ENCODE results near the gene RAPGEF4. TPM values are rescaled to one million over a fixed set of nuclear protein-coding genes. Genes with fewer than 3 reads are reported as not detected.

Gene RAPGEF4
- total and polyA plus RNA-seq, 3 experiments from 2014 or later, result not detected

GRCh38 chr2:172770887-172771286, 35.2 kb downstream of the RAPGEF4 start:
- no peaks in the 10 kb centered on the region for H3K4me1 Mint-ChIP-seq

GRCh38 chr2:172772633-172773032, 37.0 kb downstream of the RAPGEF4 start:
- Histone ChIP-seq H3K4me3 (ENCODE audit: low read length) (no peak overlapping the region), H3K4me1 (ENCODE audit: insufficient read depth, low read length) (no peaks in the 10 kb centered on the region), H3K36me3 (ENCODE audit: insufficient read depth, low read length) (no peaks in the 10 kb centered on the region), H3K27ac (ENCODE audit: low read depth, low read length) (no peak overlapping the region), H3K27me3 (ENCODE audit: insufficient read depth, low read length, poor library complexity, severe bottlenecking) (no peaks in the 10 kb centered on the region), H3K9me3 (ENCODE audit: low read length) (no peaks in the 10 kb centered on the region)
- ChIA-PET CTCF (no interaction called here), POLR2A (no interaction called here)
- Mint-ChIP-seq H3K27me3 (peaks cover 3 to 8% of the 10 kb centered on the region in 2 donors), H3K27ac (no peak overlapping the region), H3K36me3 (no peaks in the 10 kb centered on the region), H3K9me3 (no peaks in the 10 kb centered on the region), H3K4me1 (no peaks in the 10 kb centered on the region), H3K4me3 (no peak overlapping the region)
- no peak for DNase-seq

More at GRCh38 chr2:172770887-172771286, 35.2 kb downstream of the RAPGEF4 start:
- ChIA-PET CTCF (no interaction called here), POLR2A (no interaction called here)
- H3K27ac Mint-ChIP-seq, result no peak overlapping the region
- peaks cover 4 to 5% of the 10 kb centered on the region in 2 donors for H3K27me3 Mint-ChIP-seq
- no peaks in the 10 kb centered on the region for H3K9me3 Mint-ChIP-seq
- DNase-seq, result no peak
- Histone ChIP-seq H3K4me3 (ENCODE audit: low read length) (no peak overlapping the region), H3K27me3 (ENCODE audit: insufficient read depth, low read length, poor library complexity, severe bottlenecking) (no peaks in the 10 kb centered on the region), H3K27ac (ENCODE audit: low read depth, low read length) (no peak overlapping the region), H3K36me3 (ENCODE audit: insufficient read depth, low read length) (no peaks in the 10 kb centered on the region), H3K9me3 (ENCODE audit: low read length) (no peaks in the 10 kb centered on the region), H3K4me1 (ENCODE audit: insufficient read depth, low read length) (no peaks in the 10 kb centered on the region)
- H3K36me3 Mint-ChIP-seq, result no peaks in the 10 kb centered on the region
- no peak overlapping the region for H3K4me3 Mint-ChIP-seq

- no peaks in the 10 kb centered on the region for H3K27me3 ChIP-seq (ENCODE audit: insufficient read depth, low read length, poor library complexity, severe bottlenecking)
- H3K36me3 Mint-ChIP-seq, result no peaks in the 10 kb centered on the region
Observed at GRCh38 chr2:172774302-172774701, 38.7 kb downstream of the RAPGEF4 start.

GRCh38 chr2:172775319-172775718, 39.7 kb downstream of the RAPGEF4 start:
- Histone ChIP-seq H3K4me3 (ENCODE audit: low read length) (no peak overlapping the region), H3K27ac (ENCODE audit: low read depth, low read length) (no peak overlapping the region), H3K36me3 (ENCODE audit: insufficient read depth, low read length) (no peaks in the 10 kb centered on the region), H3K4me1 (ENCODE audit: insufficient read depth, low read length) (no peaks in the 10 kb centered on the region), H3K27me3 (ENCODE audit: insufficient read depth, low read length, poor library complexity, severe bottlenecking) (no peaks in the 10 kb centered on the region), H3K9me3 (ENCODE audit: low read length) (no peaks in the 10 kb centered on the region)
- ChIA-PET CTCF (no interaction called here), POLR2A (no interaction called here)
- Mint-ChIP-seq H3K4me1 (no peaks in the 10 kb centered on the region), H3K36me3 (no peaks in the 10 kb centered on the region), H3K27ac (no peak overlapping the region), H3K27me3 (peaks cover 6 to 21% of the 10 kb centered on the region in 2 donors), H3K9me3 (no peaks in the 10 kb centered on the region), H3K4me3 (no peak overlapping the region)
- no peak for DNase-seq

More at GRCh38 chr2:172774302-172774701, 38.7 kb downstream of the RAPGEF4 start:
- Histone ChIP-seq H3K27ac (ENCODE audit: low read depth, low read length) (no peak overlapping the region), H3K4me1 (ENCODE audit: insufficient read depth, low read length) (no peaks in the 10 kb centered on the region), H3K4me3 (ENCODE audit: low read length) (no peak overlapping the region), H3K36me3 (ENCODE audit: insufficient read depth, low read length) (no peaks in the 10 kb centered on the region), H3K9me3 (ENCODE audit: low read length) (no peaks in the 10 kb centered on the region)
- no peak overlapping the region for H3K27ac Mint-ChIP-seq
- no peaks in the 10 kb centered on the region for H3K9me3 Mint-ChIP-seq
- peaks cover 5 to 11% of the 10 kb centered on the region in 2 donors for H3K27me3 Mint-ChIP-seq
- no peak for DNase-seq
- CTCF ChIA-PET, result no interaction called here
- POLR2A ChIA-PET, result no interaction called here
- no peak overlapping the region for H3K4me3 Mint-ChIP-seq
- H3K4me1 Mint-ChIP-seq, result no peaks in the 10 kb centered on the region

GRCh38 chr2:172777431-172777830, 41.8 kb downstream of the RAPGEF4 start:
- no peak overlapping the region for H3K4me3 ChIP-seq (ENCODE audit: low read length)
- CTCF ChIA-PET, result no interaction called here
- POLR2A ChIA-PET, result no interaction called here

GRCh38 chr2:172782506-172783164, 47.0 kb downstream of the RAPGEF4 start:
- Mint-ChIP-seq H3K27me3 (peaks cover 9 to 45% of the 10 kb centered on the region in 2 donors), H3K9me3 (no peaks in the 10 kb centered on the region), H3K27ac (peak overlapping the region in 1 of 8 donors; percentile 19), H3K36me3 (no peaks in the 10 kb centered on the region), H3K4me3 (no peak overlapping the region), H3K4me1 (no peaks in the 10 kb centered on the region)
- ChIA-PET POLR2A (no interaction called here), CTCF (no interaction called here)
- DNase-seq, result no peak
- no peaks in the 10 kb centered on the region for H3K9me3 ChIP-seq (ENCODE audit: low read length)
- no peaks in the 10 kb centered on the region for H3K4me1 ChIP-seq (ENCODE audit: insufficient read depth, low read length)
- H3K27me3 ChIP-seq (ENCODE audit: insufficient read depth, low read length, poor library complexity, severe bottlenecking), result no peaks in the 10 kb centered on the region
- no peaks in the 10 kb centered on the region for H3K36me3 ChIP-seq (ENCODE audit: insufficient read depth, low read length)
- H3K4me3 ChIP-seq (ENCODE audit: low read length), result no peak overlapping the region
- no peak overlapping the region for H3K27ac ChIP-seq (ENCODE audit: low read depth, low read length)

More at GRCh38 chr2:172777431-172777830, 41.8 kb downstream of the RAPGEF4 start:
- Mint-ChIP-seq H3K9me3 (no peaks in the 10 kb centered on the region), H3K4me3 (no peak overlapping the region), H3K27ac (no peak overlapping the region), H3K4me1 (no peaks in the 10 kb centered on the region), H3K36me3 (no peaks in the 10 kb centered on the region), H3K27me3 (peaks cover 6 to 28% of the 10 kb centered on the region in 2 donors)
- no peaks in the 10 kb centered on the region for H3K4me1 ChIP-seq (ENCODE audit: insufficient read depth, low read length)
- H3K9me3 ChIP-seq (ENCODE audit: low read length), result no peaks in the 10 kb centered on the region
- no peaks in the 10 kb centered on the region for H3K36me3 ChIP-seq (ENCODE audit: insufficient read depth, low read length)
- no peak overlapping the region for H3K27ac ChIP-seq (ENCODE audit: low read depth, low read length)
- no peaks in the 10 kb centered on the region for H3K27me3 ChIP-seq (ENCODE audit: insufficient read depth, low read length, poor library complexity, severe bottlenecking)
- no peak for DNase-seq

- Mint-ChIP-seq H3K4me1 (no peaks in the 10 kb centered on the region), H3K4me3 (no peak overlapping the region), H3K9me3 (no peaks in the 10 kb centered on the region), H3K27ac (no peak overlapping the region), H3K27me3 (peaks cover 9 to 45% of the 10 kb centered on the region in 2 donors), H3K36me3 (no peaks in the 10 kb centered on the region)
- Histone ChIP-seq H3K9me3 (ENCODE audit: low read length) (no peaks in the 10 kb centered on the region), H3K36me3 (ENCODE audit: insufficient read depth, low read length) (no peaks in the 10 kb centered on the region), H3K4me3 (ENCODE audit: low read length) (no peak overlapping the region), H3K4me1 (ENCODE audit: insufficient read depth, low read length) (no peaks in the 10 kb centered on the region), H3K27ac (ENCODE audit: low read depth, low read length) (no peak overlapping the region), H3K27me3 (ENCODE audit: insufficient read depth, low read length, poor library complexity, severe bottlenecking) (no peaks in the 10 kb centered on the region)
- CTCF ChIA-PET, result no interaction called here
- no peak for DNase-seq
- POLR2A ChIA-PET, result no interaction called here
Observed at GRCh38 chr2:172783165-172783898, 47.7 kb downstream of the RAPGEF4 start.

- H3K4me1 ChIP-seq (ENCODE audit: insufficient read depth, low read length), result no peaks in the 10 kb centered on the region
- H3K27me3 ChIP-seq (ENCODE audit: insufficient read depth, low read length, poor library complexity, severe bottlenecking), result no peaks in the 10 kb centered on the region
- Mint-ChIP-seq H3K36me3 (no peaks in the 10 kb centered on the region), H3K27me3 (peaks cover 9 to 20% of the 10 kb centered on the region in 2 donors), H3K4me3 (no peak overlapping the region), H3K4me1 (no peaks in the 10 kb centered on the region), H3K27ac (no peak overlapping the region), H3K9me3 (no peaks in the 10 kb centered on the region)
- DNase-seq, result no peak
- no peak overlapping the region for H3K4me3 ChIP-seq (ENCODE audit: low read length)
- H3K9me3 ChIP-seq (ENCODE audit: low read length), result no peaks in the 10 kb centered on the region
- POLR2A ChIA-PET, result no interaction called here
- CTCF ChIA-PET, result no interaction called here
- H3K27ac ChIP-seq (ENCODE audit: low read depth, low read length), result no peak overlapping the region
- H3K36me3 ChIP-seq (ENCODE audit: insufficient read depth, low read length), result no peaks in the 10 kb centered on the region
Observed at GRCh38 chr2:172788871-172789270, 53.2 kb downstream of the RAPGEF4 start.
